Dermis blood vessel endothelial cell (primary cell): Measurements from ENCODE around the gene APP. TPM values are rescaled to one million over a fixed set of nuclear protein-coding genes. Genes with fewer than 3 reads are reported as not detected.

Source experiments
- DNase-seq: peaks from one replicate; pipeline ENCODE4 v3.0.0; 2010
- total RNA-seq: library from RNA; depleted of rRNA; stranded (reverse); fragments of >200 nt; gene quantifications from 2 replicates; pipeline ENCODE4 v1.2.3, GENCODE V29; 2014

The APP gene
- total RNA-seq: 1,370 and 1,419 TPM in 2 replicates

GRCh38 chr21:26170471-26171257 lies at the start of gene APP:
Gene APP, minus strand, starts transcription at chr21:26170770. Its CDS starts 150 bp downstream, at chr21:26170620.
- DNase-seq: peak; percentile 88

DNA sequence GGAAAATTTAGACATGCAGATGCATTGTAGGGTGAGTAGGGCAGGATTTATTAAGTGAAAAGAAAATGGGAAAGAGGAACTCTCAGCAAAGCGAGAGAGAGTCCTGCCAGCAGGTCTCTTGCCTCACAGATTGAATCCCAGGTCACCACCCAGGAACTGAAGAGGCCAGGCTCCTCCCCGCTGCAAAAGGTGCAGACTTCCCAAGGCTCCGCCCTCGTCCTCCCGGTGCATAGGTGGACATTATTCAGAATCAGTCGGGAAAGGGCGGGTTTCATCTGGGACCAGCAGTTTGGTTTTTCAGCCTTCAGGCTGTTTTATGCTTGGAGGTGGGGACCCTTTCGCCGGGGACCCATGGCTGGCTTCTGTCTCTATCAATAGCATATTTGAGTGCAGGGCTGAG lies 41.6 kb upstream of the APP start:
- DNase-seq: no peak

GRCh38 chr21:26210614-26211013 lies 40.0 kb upstream of the APP start:
- DNase-seq: no peak

DNA sequence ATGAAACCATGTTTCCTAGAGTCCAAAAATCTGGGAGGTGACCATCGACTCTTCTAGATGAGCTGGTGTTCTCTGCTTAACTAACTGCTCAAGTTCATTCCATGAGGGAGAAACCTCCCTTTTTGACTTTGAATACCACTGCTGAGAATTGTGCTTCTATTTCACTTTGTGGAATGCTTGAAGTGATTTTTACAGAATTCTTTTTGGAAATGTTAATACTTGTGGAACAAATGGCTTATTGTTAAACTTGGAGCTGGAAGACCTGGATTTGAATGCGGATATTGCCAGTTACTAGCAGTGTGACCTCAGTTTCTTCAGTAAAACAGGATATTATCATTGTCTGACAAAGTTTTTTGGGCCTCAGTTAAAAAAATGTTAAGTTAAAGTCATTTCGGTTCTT lies 36.5 kb upstream of the APP start:
- no peak for DNase-seq

DNA sequence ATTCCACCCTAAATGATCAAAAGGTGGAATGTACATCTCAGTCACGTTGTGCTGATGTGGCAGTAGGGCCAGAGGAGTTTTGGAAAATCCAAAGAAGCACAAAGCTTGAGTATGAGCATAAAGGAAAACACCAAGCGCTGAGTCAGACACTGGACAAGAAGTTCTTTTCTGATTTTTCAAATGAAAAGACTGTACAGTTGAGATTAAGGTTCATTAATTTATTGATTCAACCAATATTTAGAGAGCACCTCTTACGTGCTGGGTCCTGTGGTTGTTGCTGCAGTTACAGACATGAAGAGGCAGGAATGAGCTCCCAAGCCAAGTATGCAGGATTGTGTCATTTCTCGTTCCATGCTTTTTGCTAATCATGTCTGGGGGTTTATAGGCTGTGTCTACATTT lies 28.9 kb upstream of the APP start:
- DNase-seq: no peak

- no peak for DNase-seq
Measured at GRCh38 chr21:26195708-26196107, 25.1 kb upstream of the APP start.

DNA sequence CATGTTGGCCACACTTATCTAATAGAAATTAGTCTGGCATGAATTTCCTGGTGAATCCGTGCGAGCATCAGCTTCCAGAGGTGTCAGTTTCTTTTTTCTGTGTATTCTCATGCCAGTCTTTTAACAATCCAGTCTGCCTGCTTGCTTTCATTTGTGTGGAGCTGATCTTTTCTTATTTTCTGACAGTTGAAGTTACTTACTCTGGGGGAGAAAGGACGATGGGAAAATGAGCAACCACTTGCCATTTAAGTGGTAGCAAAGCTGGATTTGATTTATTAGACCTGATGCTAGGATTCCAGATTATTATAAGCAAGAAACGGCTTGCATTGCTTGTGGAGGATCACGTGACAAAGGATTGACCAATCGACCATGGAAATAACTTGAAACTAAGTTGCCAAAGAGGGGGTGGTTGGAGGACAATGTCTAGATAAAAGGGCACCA lies 24.3 kb upstream of the APP start:
- no peak for DNase-seq

- DNase-seq: no peak
Measured at GRCh38 chr21:26194326-26194725, 23.8 kb upstream of the APP start.

DNA sequence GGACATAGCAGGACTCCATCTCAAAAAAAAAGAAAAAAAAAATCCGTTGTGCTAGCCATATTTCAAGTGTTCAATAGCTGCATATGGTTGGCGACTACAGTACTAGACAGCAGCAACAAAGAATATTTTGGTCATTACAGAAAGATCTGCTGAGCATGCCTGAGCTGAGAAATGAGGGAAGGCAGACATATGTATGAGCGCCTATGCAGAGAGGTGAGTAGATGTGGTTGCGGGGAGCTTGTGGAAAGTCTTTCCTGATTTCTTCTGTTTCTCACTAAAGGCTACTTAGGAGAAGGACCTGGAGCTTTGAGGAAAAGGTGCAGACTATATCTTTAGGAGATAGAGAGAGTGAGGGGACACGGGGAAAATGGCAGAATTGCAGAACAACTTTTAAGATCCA lies 21.0 kb upstream of the APP start:
- no peak for DNase-seq

- DNase-seq: no peak
Measured at GRCh38 chr21:26188422-26188821, 17.9 kb upstream of the APP start.

DNA sequence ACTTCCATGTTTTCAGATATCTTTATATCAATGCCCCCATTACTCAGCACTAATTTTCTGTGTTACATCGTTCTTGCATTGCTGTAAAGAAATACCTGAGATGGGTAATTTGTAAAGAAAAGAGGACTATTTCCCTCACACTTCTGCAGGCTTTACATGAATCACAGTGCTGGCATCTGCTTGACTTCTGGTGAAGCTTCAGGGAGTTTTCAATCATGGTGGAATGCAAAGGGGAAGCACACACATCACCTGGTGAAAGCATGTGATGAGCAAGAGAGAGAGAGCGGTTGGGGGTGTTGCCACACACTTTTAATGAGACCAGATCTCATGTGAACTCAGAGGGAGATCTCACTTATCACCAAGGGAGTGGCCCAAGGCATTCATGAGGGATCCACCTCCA lies 14.9 kb upstream of the APP start:
- no peak for DNase-seq

DNA sequence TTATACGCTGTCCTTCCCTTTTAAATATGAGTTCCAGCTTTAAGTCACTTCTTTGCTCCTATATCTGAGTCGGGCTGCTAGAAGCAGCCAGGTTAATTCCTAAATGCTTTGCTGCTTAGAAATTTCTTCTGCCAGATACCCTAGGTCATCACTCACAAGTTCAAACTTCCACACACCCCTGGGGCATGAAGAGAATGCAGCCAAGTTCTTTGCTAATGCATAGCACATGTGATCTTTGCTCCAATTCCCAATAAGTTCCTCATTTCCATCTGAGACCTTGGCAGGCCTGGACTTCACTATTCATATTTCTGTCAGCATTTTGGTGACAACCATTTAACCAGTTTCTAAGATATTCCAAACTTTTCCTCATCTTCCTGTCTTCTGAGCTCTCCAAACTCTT lies 14.5 kb upstream of the APP start:
- DNase-seq: no peak

- no peak for DNase-seq
Measured at GRCh38 chr21:26179501-26179900, 8.9 kb upstream of the APP start.

DNA sequence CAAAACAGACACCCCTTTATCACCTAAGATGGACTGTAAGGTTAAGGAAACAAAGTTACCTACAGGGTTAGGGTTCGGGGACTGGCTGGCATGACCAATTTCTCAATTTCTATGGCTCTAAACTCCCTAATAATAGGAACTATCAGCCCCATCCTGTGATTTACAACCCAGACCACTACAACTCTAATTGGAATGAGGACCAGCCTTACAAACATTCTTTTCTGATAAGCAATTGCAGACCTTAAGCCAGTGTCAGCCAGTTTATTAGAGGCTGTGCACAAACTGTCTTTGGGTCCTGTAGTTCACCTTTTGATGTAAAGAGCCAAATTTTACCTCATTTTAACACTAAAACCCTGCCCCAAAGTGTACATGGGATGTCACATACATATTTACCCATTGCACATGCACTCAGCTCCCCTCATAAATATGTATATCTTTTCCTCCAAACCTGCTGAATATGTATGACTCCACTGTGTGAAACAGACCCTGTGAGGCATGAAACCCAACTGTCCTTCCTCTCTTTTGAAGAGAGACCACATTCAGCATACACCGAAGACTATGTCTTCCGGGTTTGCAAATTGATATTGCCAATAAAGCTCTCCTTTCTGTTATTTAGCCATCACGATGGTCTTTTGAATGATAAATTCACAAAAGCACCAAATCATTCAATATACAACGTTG lies 7.3 kb upstream of the APP start:
- no peak for DNase-seq

DNA sequence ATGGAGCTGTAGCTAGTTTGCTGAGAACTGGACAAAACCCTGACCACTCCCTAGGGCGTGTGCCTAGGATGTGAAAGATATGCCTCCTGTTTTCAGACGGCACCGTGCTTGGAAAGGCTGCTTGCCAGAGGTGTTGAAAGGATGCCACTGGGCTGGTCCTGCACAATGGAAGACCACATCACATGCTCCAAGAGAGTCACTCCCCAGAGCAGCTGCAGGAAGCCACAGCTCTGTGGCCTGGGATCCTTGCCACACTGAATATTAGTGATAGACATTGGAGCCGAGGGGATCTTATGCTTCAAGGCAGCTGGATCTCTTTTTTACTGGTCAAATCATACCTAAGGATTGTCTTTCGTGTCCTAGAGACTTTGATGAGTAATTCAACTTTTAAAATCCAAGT lies 6.6 kb upstream of the APP start:
- no peak for DNase-seq

DNA sequence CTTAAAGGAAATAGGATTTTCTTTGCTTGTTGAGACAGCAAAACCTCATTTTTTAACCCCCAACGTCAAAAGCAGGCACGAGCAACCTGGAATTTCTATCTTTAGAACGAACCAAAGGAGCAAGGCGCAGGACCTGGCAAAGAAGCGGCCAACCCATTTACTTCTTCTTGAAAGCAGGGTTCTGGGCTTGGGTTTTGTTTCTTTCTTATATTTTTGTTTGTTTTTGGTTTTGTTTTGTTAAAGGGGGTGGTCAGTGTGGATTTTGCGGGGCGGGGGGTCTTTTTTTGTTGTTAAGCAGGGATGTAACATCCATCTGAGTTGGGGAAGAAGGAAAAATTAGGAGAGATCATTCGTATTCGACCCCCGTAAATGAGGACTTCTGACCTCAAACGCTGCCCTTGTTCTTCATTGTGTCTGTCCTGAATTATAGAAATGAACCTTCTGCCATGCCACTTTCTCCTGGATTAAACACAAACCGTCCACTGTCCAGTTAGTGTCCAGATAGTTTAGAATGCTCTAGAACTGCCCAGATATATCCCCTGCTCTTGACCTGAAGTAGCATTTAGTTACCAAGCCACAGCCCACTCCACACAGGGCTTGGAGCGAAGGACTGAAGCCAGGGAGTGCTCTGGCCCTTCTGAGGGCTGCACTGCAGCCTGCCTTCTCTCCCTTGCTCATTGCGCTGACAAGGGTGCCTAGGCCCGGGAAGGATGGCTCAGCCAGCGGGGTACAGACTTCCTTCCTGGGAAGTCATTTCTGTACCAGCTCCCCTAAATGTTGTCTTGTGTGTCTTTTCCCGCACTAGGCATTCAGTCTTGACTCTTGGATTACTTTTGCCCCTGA lies 909 bp upstream of the APP start:
- no peak for DNase-seq

- DNase-seq: peak; percentile 59
Measured at GRCh38 chr21:26169611-26170470, 729 bp downstream of the APP start.

- peak; percentile 82 for DNase-seq
Measured at GRCh38 chr21:26169061-26169610, 1.4 kb downstream of the APP start.

DNA sequence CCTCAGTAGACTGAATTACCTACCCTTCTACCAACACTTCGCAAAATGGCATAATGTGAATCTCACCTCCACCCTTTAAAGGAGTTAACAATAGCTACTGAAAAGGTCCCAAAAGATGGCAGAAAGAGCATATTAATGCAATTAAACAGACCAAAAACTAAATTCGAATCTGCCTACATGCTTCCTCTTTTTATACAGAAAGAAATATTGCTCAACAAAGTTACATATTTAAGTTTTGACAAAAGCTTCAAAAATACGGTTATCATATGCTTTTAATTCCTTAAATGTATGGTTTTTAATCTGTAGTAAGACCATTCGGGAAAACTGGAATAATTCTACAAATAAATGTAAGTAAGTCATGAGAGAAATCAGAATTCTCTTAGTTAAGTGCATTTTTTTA lies 2.2 kb downstream of the APP start:
- DNase-seq: no peak

- DNase-seq: peak; percentile 34
Measured at GRCh38 chr21:26167593-26167992, 3.0 kb downstream of the APP start.

- no peak for DNase-seq
Measured at GRCh38 chr21:26165331-26165730, 5.2 kb downstream of the APP start.

DNA sequence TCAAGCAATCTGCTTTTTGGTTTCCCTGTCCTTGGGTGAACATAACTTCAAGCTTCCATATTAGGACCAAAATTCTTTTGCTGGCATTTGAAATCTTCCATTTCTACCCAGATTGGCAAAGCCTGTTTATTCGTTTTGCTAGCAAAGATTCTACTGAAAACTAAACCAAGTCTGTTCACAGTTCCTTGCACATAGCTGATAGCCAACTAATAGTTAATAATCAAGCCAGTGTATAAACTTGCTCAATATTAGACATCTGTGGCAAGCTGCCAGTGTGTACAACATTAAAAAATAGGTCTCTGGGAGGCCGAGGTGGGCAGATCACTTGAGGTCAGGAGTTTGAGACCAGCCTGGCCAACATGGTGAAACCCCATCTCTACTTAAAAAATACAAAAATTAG lies 6.3 kb downstream of the APP start:
- no peak for DNase-seq
